Activated T-helper 9 cell treated with anti-CD3 and anti-CD28 coated beads, Interleukin-2, amount 50 U/mL, for 16 hours (primary cell): ENCODE data around the gene LILRB3.
A peak's percentile ranks its signal among the peaks of the same experiment; 100 is the strongest.
"Not testable (repeated sequence)": the region's sequence is repeated elsewhere in the genome, so short reads cannot be mapped to it uniquely, and the experiment has no call there.

Experiments
- DNase-seq: peaks from one replicate; pipeline ENCODE4 v3.0.0-alpha.2; 2020; ENCODE audit warnings: low read depth

The LILRB3 gene

GRCh38 chr19:54189735-54190502 is 32.9 kb downstream of the LILRB3 start:
- DNase-seq: peak; percentile 100

GRCh38 chr19:54189145-54189734 is 33.6 kb downstream of the LILRB3 start, which contains the start of gene MBOAT7:
Gene MBOAT7 (minus strand): TSS chr19:54189580. CDS start chr19:54188508, 1,072 bp downstream.
- no peak for DNase-seq

DNA sequence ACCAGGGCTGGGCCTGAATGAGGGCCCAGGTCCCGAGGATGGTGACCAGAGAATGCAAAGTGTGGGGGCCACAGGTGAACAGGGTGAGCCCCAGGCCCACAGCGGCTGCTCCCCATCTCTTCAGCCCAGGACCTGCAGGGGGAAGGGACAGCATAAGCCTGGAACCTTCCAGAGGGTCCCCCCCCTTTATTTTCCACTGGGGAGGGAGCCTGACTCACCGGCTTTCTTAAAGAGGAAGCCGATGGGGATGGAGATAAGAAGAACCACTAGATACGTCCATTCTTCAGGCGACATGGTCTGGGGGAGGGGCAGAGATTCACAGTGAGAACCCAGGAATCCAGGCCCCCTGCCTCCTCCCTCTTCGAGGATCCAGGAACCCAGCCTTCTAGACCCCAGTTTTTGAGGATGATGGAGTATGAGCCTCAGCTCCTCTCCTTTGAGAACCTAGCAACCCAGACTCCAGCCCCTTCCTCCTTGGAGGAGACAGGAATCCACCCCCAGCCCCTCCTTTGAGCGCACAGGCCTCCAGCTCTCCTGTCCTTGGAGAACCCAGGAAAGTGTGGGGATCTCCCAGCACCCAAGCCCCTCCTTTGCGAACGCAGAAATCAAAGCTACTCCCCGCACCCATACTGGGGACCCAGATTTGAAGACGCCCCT is 34.5 kb downstream of the LILRB3 start:
- peak; percentile 51 for DNase-seq

GRCh38 chr19:54186934-54187381 is 35.8 kb downstream of the LILRB3 start:
- DNase-seq: no peak

GRCh38 chr19:54186351-54186750 is 36.5 kb downstream of the LILRB3 start:
- DNase-seq: no peak

DNA sequence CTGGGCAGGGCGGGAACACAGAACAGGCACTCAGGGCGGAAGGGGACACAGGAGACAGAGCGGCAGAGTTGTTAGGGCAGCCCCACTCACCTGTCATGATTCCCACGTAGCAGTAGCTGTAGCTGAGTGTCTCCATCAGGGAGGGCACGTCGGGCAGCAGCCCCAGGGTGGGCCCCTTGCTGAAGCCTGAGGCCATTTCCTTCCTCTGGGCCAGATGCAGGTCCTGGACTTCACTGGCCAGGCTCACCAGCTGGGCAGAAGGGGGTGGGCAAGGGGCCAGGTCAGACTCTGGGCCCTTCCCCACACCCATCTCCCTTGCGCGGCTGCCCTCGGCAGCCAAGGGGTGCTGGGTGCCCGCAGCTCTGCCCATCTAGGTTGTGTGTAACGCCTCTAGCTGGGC is 39.4 kb downstream of the LILRB3 start:
- no peak for DNase-seq

- DNase-seq: not testable (repeated sequence)
Observed at GRCh38 chr19:54181894-54182293, 40.9 kb downstream of the LILRB3 start.

- no peak for DNase-seq
Observed at GRCh38 chr19:54180691-54181091, 42.1 kb downstream of the LILRB3 start.

GRCh38 chr19:54179921-54180461 is 42.8 kb downstream of the LILRB3 start:
- no peak for DNase-seq

DNA sequence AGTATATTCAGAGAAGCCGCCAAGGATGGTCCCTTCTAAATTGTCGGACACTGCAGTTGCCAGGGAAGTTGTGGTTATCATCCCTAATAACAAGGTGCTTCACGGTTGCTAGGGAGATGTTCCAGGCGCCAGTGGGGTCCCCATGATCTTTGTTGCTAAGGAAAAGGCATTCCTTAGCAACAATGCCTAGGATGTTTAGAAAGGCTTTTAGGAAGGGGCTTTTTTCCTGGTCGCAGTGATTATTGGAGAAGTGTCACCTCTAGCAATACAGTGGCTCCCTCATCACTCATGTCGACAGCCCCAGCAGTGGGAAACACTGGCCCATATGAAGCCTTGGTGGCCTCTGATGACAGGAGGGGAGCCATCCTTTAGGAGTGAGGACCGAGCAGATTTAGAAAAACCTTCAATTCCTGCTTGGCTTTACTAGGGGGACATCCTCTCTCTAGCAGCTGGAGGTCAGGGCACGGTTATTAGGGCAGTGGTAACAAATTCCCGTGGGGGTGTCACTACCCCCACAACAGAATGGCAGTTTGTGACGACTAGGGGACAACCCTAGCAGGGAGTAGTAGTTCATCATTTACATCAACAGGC is 43.5 kb downstream of the LILRB3 start:
- DNase-seq: no peak

GRCh38 chr19:54178581-54179261 is 44.1 kb downstream of the LILRB3 start:
- no peak for DNase-seq

GRCh38 chr19:54173951-54174834 is 48.6 kb downstream of the LILRB3 start:
- no peak for DNase-seq

DNA sequence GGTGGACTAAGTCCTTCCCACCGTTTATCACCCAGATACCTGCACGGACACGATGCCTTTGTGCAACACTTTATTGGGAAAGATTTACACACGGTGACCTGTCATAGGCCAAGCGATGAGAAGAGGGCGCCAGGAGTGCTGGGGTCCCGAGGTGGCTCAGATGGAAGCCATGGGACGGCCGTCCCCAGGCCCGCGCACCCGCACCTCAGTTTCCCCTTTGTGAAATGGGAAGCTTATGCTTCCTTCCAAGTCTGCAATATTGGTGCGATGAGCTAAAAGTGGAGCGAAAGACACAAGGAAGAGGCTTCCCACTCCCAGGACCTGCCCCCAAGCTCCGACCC is 49.5 kb downstream of the LILRB3 start:
- no peak for DNase-seq

DNA sequence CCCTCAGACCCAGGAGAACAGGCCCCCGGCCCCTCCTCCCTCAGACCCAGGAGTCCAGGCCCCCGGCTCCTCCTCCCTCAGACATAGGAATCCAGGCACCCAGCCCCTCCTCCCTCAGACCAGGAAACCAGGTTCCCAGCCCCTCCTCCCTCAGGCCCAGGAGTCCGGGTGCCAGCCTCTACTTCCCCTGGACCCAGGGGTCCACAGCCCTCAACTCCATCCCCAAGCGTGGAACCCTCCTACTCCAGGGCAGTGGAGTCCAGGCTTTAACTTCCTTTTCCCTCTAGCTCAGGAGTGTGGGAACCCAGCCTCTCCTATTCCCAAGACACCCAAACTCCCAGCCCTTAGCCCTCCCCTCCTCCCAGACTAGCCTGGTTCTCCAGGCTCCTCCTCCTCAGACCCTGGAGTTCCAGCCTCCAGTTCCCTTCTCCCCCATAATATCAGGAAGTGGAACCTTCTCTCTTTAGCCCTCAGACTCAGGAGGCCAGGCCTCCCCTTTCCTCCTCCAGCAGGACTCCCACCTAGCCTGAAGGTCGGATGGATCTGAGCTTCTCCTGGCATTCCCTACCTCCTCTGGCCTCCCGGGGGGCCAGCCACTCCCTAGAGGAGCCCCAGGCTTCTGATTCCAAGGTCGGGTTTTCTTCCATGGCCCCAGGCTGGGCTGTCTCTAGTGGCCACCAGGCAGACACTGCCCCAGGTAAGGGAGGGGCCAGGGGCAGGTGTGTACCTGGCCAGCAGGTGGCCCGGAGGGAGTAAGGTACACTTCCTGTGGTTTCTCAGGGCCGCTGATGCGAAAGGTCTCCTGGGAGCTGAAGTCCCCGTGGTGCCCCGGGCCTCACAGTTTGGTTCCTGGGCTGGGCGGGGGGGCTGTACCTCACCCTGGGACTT is 50.1 kb downstream of the LILRB3 start, which contains the start of gene TMC4:
TSS of gene TMC4 (minus strand) at position 690 of the 888 bp plus-strand sequence. CDS start at position 647, 43 bp downstream.
- no peak for DNase-seq

GRCh38 chr19:54171736-54172431 is 50.9 kb downstream of the LILRB3 start:
- DNase-seq: not testable (repeated sequence)

- DNase-seq: no peak
Observed at GRCh38 chr19:54169149-54169740, 53.6 kb downstream of the LILRB3 start.

- peak; percentile 88 for DNase-seq
Observed at GRCh38 chr19:54168174-54168917, 54.5 kb downstream of the LILRB3 start.
